Ishikawa (cell line): ENCODE results near the gene KSR2.

ENCODE experiments used
- CREB1 ChIP-seq: IDR thresholded peaks from 2 replicates; pipeline ENCODE4 v1.6.1; 2012; ENCODE audit warnings: low read depth
- EGR1 ChIP-seq: IDR thresholded peaks from 2 replicates; pipeline ENCODE4 v1.6.1; 2012
- TAF1 ChIP-seq: IDR thresholded peaks from 2 replicates; pipeline ENCODE4 v1.6.1; 2012; ENCODE audit warnings: low read depth, mild to moderate bottlenecking

DNA sequence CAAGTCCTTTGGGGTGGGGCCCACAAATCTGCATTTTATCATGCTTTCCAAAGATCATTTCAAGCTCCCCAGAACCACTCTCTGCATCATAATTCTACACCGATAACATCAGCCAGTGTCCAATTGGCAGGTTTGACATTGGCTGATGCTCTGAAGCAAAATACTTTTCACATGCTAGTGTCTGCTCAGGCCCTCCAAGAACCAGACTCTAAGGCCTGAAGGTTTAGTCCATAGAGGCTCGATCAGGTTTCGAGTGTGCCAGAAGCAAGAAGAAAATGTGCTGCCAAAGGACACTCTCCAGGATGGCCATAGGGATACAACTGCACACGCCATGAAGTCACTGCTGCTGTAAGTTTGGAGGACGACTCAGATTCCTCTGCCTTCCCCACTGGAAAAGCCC, 280.3 kb downstream of the KSR2 start:
- TF ChIP-seq CREB1 = no peak
- TF ChIP-seq EGR1 = no peak
- TF ChIP-seq TAF1 = no peak
